D721Med (cell line): Measurements from ENCODE around the gene PPP1R37.
"Not testable (repeated sequence)": the region's sequence is repeated elsewhere in the genome, so short reads cannot be mapped to it uniquely, and the experiment has no call there.

Experiments used
- DNase-seq: peaks from one replicate; pipeline ENCODE4 v3.0.0; 2011; ENCODE audit warnings: low spot score; ENCODE audit not compliant: insufficient read length
- FAIRE-seq: peaks from 2 replicates; lab custom pipeline; 2011; peaks lifted over from hg19 to GRCh38; lab: Jason Lieb, UNC
- CTCF ChIP-seq: IDR thresholded peaks from 2 replicates; pipeline ENCODE4 v1.5.1; 2012; ENCODE audit warnings: mild to moderate bottlenecking, control low read depth; ENCODE audit not compliant: insufficient read depth; ENCODE audit errors: missing control alignments

The PPP1R37 gene

GRCh38 chr19:45117167-45117594 lies 24.2 kb downstream of the PPP1R37 start:
- no peak for TF ChIP-seq CTCF
- no peak for FAIRE-seq
- DNase-seq: no peak

GRCh38 chr19:45117671-45118070 lies 24.7 kb downstream of the PPP1R37 start:
- no peak for TF ChIP-seq CTCF
- no peak for FAIRE-seq
- DNase-seq: no peak

GRCh38 chr19:45118106-45118505 lies 25.1 kb downstream of the PPP1R37 start:
- TF ChIP-seq CTCF: no peak
- no peak for FAIRE-seq
- no peak for DNase-seq

GRCh38 chr19:45118591-45119355 lies 25.8 kb downstream of the PPP1R37 start:
- not testable (repeated sequence) for DNase-seq, FAIRE-seq

GRCh38 chr19:45119582-45119981 lies 26.6 kb downstream of the PPP1R37 start:
- no peak for FAIRE-seq

GRCh38 chr19:45121827-45122345 lies 28.9 kb downstream of the PPP1R37 start:
- TF ChIP-seq CTCF: no peak
- FAIRE-seq: no peak
- no peak for DNase-seq

More at GRCh38 chr19:45119582-45119981, 26.6 kb downstream of the PPP1R37 start:
- no peak for TF ChIP-seq CTCF
- no peak for DNase-seq

GRCh38 chr19:45122832-45123231 lies 29.9 kb downstream of the PPP1R37 start:
- no peak for FAIRE-seq
- TF ChIP-seq CTCF: no peak
- no peak for DNase-seq
